ENCODE results near the gene BCKDHB.
"Not testable (repeated sequence)": the region's sequence is repeated elsewhere in the genome, so short reads cannot be mapped to it uniquely, and the experiment has no call there.

Gene BCKDHB

GRCh38 chr6:80272988-80273387 lies 166.5 kb downstream of the BCKDHB start:
- Histone ChIP-seq H3K27me3 (ENCODE audit: control insufficient read depth in 2 of 2, insufficient read depth in 2 of 2, low read length in 2 of 2) (no peaks in the 10 kb centered on the region), H3K4me3 (ENCODE audit: low read length in 2 of 2) (no peak overlapping the region), H3K9me3 (ENCODE audit: control insufficient read depth in 2 of 2, low read length in 2 of 2) (no peaks in the 10 kb centered on the region), H3K9ac (ENCODE audit: low read depth in 1 of 2, low read length in 2 of 2) (no peak overlapping the region), H3K27ac (ENCODE audit: low read depth in 2 of 2, low read length in 2 of 2) (no peak overlapping the region), H3K36me3 (ENCODE audit: control insufficient read depth in 2 of 2, insufficient read depth in 2 of 2, low read length in 2 of 2) (no peaks in the 10 kb centered on the region), H3K4me1 (ENCODE audit: control insufficient read depth in 2 of 2, insufficient read depth in 2 of 2, low read length in 2 of 2) (no peaks in the 10 kb centered on the region)

DNA sequence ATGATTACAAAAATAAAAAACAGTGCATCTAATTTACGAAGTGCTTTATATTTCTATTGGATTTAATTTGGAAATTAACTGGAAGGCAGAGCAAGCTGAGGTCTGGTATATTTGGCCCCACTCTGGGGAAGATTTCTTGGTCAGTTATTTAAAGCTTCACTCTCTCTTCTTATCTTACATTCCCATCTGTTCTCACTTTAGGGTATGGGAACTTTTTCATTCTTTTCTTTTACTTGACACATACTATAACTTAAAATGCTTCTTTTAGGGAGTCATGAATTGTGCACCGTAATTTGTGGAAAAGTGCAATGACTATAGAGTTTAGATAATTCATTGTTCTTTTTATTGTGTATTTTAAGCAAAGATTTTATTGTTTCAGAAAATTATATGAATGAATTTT lies 170.4 kb downstream of the BCKDHB start:
- Histone ChIP-seq H3K36me3 (ENCODE audit: control insufficient read depth in 2 of 2, insufficient read depth in 2 of 2, low read length in 2 of 2) (no peaks in the 10 kb centered on the region), H3K27ac (ENCODE audit: low read depth in 2 of 2, low read length in 2 of 2) (no peak overlapping the region), H3K4me1 (ENCODE audit: control insufficient read depth in 2 of 2, insufficient read depth in 2 of 2, low read length in 2 of 2) (no peaks in the 10 kb centered on the region), H3K9me3 (ENCODE audit: control insufficient read depth in 2 of 2, low read length in 2 of 2) (no peaks in the 10 kb centered on the region), H3K4me3 (ENCODE audit: low read length in 2 of 2) (no peak overlapping the region), H3K9ac (ENCODE audit: low read depth in 1 of 2, low read length in 2 of 2) (no peak overlapping the region), H3K27me3 (ENCODE audit: control insufficient read depth in 2 of 2, insufficient read depth in 2 of 2, low read length in 2 of 2) (no peaks in the 10 kb centered on the region)

DNA sequence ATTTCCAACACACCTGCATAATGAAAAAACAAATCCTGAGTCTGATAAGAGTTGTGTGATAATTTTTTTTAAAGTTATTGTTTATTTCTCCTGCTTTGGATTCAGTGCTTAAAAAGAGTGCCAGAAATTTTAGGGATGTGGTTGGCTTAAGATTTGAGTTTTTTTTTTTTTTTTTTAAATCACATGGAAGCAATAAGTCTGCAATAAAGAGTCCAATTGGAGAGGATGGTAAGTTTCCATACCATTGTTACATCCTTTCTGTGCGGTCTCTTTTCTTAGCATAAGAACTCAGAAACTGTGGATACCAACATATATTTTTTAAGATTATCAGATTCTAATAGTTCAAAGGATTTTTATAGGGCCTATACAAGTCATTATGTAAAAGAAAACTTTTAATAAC lies 171.0 kb downstream of the BCKDHB start:
- Histone ChIP-seq H3K4me1 (ENCODE audit: control insufficient read depth in 2 of 2, insufficient read depth in 2 of 2, low read length in 2 of 2) (no peaks in the 10 kb centered on the region), H3K9ac (ENCODE audit: low read depth in 1 of 2, low read length in 2 of 2) (no peak overlapping the region), H3K9me3 (ENCODE audit: control insufficient read depth in 2 of 2, low read length in 2 of 2) (no peaks in the 10 kb centered on the region), H3K36me3 (ENCODE audit: control insufficient read depth in 2 of 2, insufficient read depth in 2 of 2, low read length in 2 of 2) (no peaks in the 10 kb centered on the region), H3K4me3 (ENCODE audit: low read length in 2 of 2) (no peak overlapping the region), H3K27me3 (ENCODE audit: control insufficient read depth in 2 of 2, insufficient read depth in 2 of 2, low read length in 2 of 2) (no peaks in the 10 kb centered on the region), H3K27ac (ENCODE audit: low read depth in 2 of 2, low read length in 2 of 2) (no peak overlapping the region)

DNA sequence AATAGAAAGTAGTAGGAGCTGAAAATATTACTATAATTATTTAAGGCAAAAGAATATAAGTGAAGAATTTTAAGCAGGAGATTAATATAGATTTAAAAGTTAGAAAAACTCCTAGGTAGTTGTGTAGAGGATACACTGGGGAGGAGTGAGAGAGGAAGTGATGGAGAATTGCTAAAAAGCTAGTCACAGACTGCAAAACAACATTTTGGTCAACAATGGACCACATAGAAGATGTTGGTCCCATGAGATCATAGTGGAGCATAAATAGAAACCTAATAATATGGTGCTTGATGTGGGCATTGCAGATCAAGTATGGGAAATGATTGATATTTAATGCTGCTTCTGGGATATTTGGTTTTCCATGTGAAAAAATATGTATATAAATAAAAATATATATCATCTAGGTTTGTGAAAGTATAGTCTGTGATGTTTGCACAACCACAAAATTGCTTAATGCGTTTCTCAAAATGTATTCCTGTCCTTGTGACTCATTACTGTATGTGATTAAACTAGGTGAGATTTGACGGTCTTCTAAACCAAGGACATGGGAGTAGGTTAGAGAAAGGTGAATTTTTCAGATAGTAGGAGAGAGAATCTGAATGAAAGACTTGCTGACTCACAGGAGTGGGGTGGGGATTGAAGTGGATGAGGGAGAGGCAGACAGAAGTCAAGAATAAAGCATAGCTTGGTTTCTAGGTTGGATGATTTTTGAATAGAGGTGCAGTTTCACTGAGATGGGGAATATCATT lies 174.0 kb downstream of the BCKDHB start:
- no peaks in the 10 kb centered on the region for H3K27me3 ChIP-seq (ENCODE audit: control insufficient read depth in 2 of 2, insufficient read depth in 2 of 2, low read length in 2 of 2)
- H3K27ac ChIP-seq (ENCODE audit: low read depth in 2 of 2, low read length in 2 of 2), result no peak overlapping the region
- no peaks in the 10 kb centered on the region for H3K9me3 ChIP-seq (ENCODE audit: control insufficient read depth in 2 of 2, low read length in 2 of 2)
- H3K4me3 ChIP-seq (ENCODE audit: low read length in 2 of 2), result no peak overlapping the region
- H3K4me1 ChIP-seq (ENCODE audit: control insufficient read depth in 2 of 2, insufficient read depth in 2 of 2, low read length in 2 of 2), result no peaks in the 10 kb centered on the region
- no peak overlapping the region for H3K9ac ChIP-seq (ENCODE audit: low read depth in 1 of 2, low read length in 2 of 2)
- H3K36me3 ChIP-seq (ENCODE audit: control insufficient read depth in 2 of 2, insufficient read depth in 2 of 2, low read length in 2 of 2), result no peaks in the 10 kb centered on the region

- Histone ChIP-seq H3K9ac (ENCODE audit: low read depth in 1 of 2, low read length in 2 of 2) (no peak overlapping the region), H3K27ac (ENCODE audit: low read depth in 2 of 2, low read length in 2 of 2) (no peak overlapping the region), H3K9me3 (ENCODE audit: control insufficient read depth in 2 of 2, low read length in 2 of 2) (no peaks in the 10 kb centered on the region), H3K4me3 (ENCODE audit: low read length in 2 of 2) (no peak overlapping the region), H3K27me3 (ENCODE audit: control insufficient read depth in 2 of 2, insufficient read depth in 2 of 2, low read length in 2 of 2) (no peaks in the 10 kb centered on the region), H3K4me1 (ENCODE audit: control insufficient read depth in 2 of 2, insufficient read depth in 2 of 2, low read length in 2 of 2) (no peaks in the 10 kb centered on the region), H3K36me3 (ENCODE audit: control insufficient read depth in 2 of 2, insufficient read depth in 2 of 2, low read length in 2 of 2) (no peaks in the 10 kb centered on the region)
These were observed 176.6 kb downstream of the BCKDHB start for GRCh38 chr6:80282913-80283554.

- Histone ChIP-seq H3K4me3 (ENCODE audit: low read length in 2 of 2) (no peak overlapping the region), H3K9me3 (ENCODE audit: control insufficient read depth in 2 of 2, low read length in 2 of 2) (no peaks in the 10 kb centered on the region), H3K4me1 (ENCODE audit: control insufficient read depth in 2 of 2, insufficient read depth in 2 of 2, low read length in 2 of 2) (no peaks in the 10 kb centered on the region), H3K9ac (ENCODE audit: low read depth in 1 of 2, low read length in 2 of 2) (no peak overlapping the region), H3K36me3 (ENCODE audit: control insufficient read depth in 2 of 2, insufficient read depth in 2 of 2, low read length in 2 of 2) (no peaks in the 10 kb centered on the region), H3K27ac (ENCODE audit: low read depth in 2 of 2, low read length in 2 of 2) (no peak overlapping the region), H3K27me3 (ENCODE audit: control insufficient read depth in 2 of 2, insufficient read depth in 2 of 2, low read length in 2 of 2) (no peaks in the 10 kb centered on the region)
These were observed 180.6 kb downstream of the BCKDHB start for GRCh38 chr6:80287112-80287511.

DNA sequence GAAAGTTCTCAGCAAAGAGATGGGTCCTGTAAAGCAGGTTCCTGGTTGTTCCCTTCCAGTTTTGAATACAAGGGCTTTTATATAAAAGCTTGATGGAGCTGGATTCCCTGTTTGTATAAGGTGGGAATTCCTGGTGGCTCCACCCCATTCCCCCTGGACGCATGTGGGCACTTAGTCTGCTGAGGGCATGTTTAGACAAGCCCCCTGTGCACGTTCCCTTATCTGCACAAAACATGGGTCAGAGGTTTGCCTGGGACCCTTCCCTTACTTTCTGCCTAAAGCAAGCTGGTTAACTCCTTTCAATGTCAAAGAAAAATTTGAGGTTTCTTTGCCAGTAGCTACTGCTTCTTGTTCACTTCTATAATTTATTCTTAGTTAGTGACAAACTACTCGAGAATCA lies 181.1 kb downstream of the BCKDHB start:
- Histone ChIP-seq H3K27me3 (ENCODE audit: control insufficient read depth in 2 of 2, insufficient read depth in 2 of 2, low read length in 2 of 2) (no peaks in the 10 kb centered on the region), H3K9ac (ENCODE audit: low read depth in 1 of 2, low read length in 2 of 2) (no peak overlapping the region), H3K27ac (ENCODE audit: low read depth in 2 of 2, low read length in 2 of 2) (no peak overlapping the region), H3K4me1 (ENCODE audit: control insufficient read depth in 2 of 2, insufficient read depth in 2 of 2, low read length in 2 of 2) (no peaks in the 10 kb centered on the region), H3K9me3 (ENCODE audit: control insufficient read depth in 2 of 2, low read length in 2 of 2) (no peaks in the 10 kb centered on the region), H3K4me3 (ENCODE audit: low read length in 2 of 2) (no peak overlapping the region), H3K36me3 (ENCODE audit: control insufficient read depth in 2 of 2, insufficient read depth in 2 of 2, low read length in 2 of 2) (no peaks in the 10 kb centered on the region)

- H3K27me3 ChIP-seq (ENCODE audit: control insufficient read depth in 2 of 2, insufficient read depth in 2 of 2, low read length in 2 of 2), result no peaks in the 10 kb centered on the region
- H3K27ac ChIP-seq (ENCODE audit: low read depth in 2 of 2, low read length in 2 of 2), result no peak overlapping the region
- no peaks in the 10 kb centered on the region for H3K36me3 ChIP-seq (ENCODE audit: control insufficient read depth in 2 of 2, insufficient read depth in 2 of 2, low read length in 2 of 2)
- peaks cover 0 to 10% of the 10 kb centered on the region in 2 donors for H3K9me3 ChIP-seq (ENCODE audit: control insufficient read depth in 2 of 2, low read length in 2 of 2)
- no peak overlapping the region for H3K9ac ChIP-seq (ENCODE audit: low read depth in 1 of 2, low read length in 2 of 2)
- H3K4me3 ChIP-seq (ENCODE audit: low read length in 2 of 2), result no peak overlapping the region
- H3K4me1 ChIP-seq (ENCODE audit: control insufficient read depth in 2 of 2, insufficient read depth in 2 of 2, low read length in 2 of 2), result no peaks in the 10 kb centered on the region
These were observed 183.3 kb downstream of the BCKDHB start for GRCh38 chr6:80289727-80290126.

DNA sequence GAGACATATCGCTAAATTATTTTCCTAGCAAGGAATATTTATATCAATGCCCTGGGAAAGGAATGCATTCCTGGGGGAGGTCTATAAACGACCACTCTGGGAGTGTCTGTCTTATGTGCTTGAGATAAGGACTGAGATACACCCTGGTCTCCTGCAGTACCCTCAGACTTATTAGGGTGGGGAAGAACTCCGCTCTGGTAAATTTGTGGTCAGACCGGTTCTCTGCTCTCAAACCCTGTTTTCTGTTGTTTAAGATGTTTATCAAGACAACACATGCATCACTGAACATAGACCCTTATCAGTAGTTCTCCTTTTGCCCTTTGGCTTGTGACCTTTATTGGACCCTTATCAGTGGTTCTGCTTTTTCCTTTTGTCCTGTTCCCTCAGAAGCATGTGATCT lies 188.1 kb downstream of the BCKDHB start:
- not testable (repeated sequence) for H3K4me3 ChIP-seq (ENCODE audit: low read length in 2 of 2); H3K27me3 ChIP-seq (ENCODE audit: control insufficient read depth in 2 of 2, insufficient read depth in 2 of 2, low read length in 2 of 2); H3K27ac ChIP-seq (ENCODE audit: low read depth in 2 of 2, low read length in 2 of 2); H3K36me3 ChIP-seq (ENCODE audit: control insufficient read depth in 2 of 2, insufficient read depth in 2 of 2, low read length in 2 of 2); H3K4me1 ChIP-seq (ENCODE audit: control insufficient read depth in 2 of 2, insufficient read depth in 2 of 2, low read length in 2 of 2); H3K9ac ChIP-seq (ENCODE audit: low read depth in 1 of 2, low read length in 2 of 2)
- peaks cover 0 to 11% of the 10 kb centered on the region in 2 donors for H3K9me3 ChIP-seq (ENCODE audit: control insufficient read depth in 2 of 2, low read length in 2 of 2)

- Histone ChIP-seq H3K36me3 (ENCODE audit: control insufficient read depth in 2 of 2, insufficient read depth in 2 of 2, low read length in 2 of 2) (no peaks in the 10 kb centered on the region), H3K4me3 (ENCODE audit: low read length in 2 of 2) (no peak overlapping the region), H3K4me1 (ENCODE audit: control insufficient read depth in 2 of 2, insufficient read depth in 2 of 2, low read length in 2 of 2) (no peaks in the 10 kb centered on the region), H3K9ac (ENCODE audit: low read depth in 1 of 2, low read length in 2 of 2) (no peak overlapping the region), H3K27me3 (ENCODE audit: control insufficient read depth in 2 of 2, insufficient read depth in 2 of 2, low read length in 2 of 2) (no peaks in the 10 kb centered on the region), H3K27ac (ENCODE audit: low read depth in 2 of 2, low read length in 2 of 2) (no peak overlapping the region), H3K9me3 (ENCODE audit: control insufficient read depth in 2 of 2, low read length in 2 of 2) (no peaks in the 10 kb centered on the region)
These were observed 196.2 kb downstream of the BCKDHB start for GRCh38 chr6:80302716-80303115.
